GM19035 (cell line): ENCODE results near the gene BCL6.

Experiments
- ATAC-seq: cut with Tn5 transposase; IDR thresholded peaks from one replicate; pipeline ENCODE4 v1.9.1; 2021; ENCODE audit not compliant: unreplicated experiment

Gene BCL6

DNA sequence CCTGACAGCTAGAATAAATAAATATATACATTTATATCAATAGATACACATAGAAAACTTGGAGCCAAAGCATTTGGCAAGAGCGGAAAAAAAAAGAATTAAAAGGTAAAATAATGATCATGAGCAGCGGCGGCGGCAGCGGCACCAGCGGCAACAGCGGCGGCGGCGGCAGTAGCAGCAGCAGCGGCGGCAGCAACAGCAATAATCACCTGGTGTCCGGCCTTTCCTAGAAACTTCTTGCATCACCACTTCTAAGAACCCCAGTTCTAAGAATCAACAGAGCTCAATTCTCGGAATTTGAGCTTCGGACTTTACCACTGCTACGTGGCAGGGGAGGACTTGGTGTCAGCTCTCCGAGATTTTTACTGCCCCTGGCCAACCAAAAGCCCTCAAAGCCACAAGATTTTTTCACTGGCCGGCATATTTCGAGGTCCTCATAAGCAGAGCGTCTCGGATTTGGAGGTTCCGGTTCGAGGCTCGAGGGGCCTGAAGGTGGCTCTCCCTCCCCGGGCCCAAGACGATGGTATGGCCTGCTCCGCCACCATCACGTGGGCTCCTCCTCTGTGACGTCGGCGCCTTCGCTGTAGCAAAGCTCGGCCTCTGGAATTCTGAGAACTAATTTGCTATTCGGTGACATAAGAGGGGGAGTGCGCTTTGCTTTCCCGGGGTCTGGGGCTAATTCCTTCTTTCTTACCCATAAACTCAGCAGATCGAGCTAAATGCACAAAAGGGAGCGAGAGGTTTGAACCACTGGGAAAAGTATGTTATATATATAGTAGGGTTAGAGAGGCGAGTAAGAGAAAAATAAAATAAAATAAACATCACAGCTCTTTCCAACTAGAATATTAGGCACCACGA is at the start of gene BCL6:
Gene BCL6, minus strand, starts transcription at position 268 of the 858 bp plus-strand sequence. CDS start 11,775 bp downstream, outside the sequence.
- ATAC-seq: peak; percentile 77

DNA sequence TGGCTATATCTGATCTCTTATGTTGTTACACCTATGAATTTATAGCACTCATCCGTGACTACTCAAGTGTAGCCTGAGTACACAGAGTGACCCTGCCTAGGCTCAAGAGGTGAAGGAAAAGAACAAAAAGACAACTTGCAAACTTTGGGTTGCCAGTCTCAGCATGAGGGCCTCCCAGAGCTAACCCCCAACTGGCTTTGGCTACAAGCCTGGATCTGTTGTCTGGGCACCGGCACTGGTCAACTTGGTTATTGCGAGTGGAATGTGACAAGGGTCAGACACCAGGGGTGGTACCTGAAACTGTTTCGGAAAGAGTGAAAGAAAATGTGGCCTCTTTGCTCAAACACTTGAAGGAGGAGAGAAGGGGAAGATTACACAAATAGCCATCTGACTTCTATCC is 49.5 kb upstream of the BCL6 start:
- no peak for ATAC-seq

DNA sequence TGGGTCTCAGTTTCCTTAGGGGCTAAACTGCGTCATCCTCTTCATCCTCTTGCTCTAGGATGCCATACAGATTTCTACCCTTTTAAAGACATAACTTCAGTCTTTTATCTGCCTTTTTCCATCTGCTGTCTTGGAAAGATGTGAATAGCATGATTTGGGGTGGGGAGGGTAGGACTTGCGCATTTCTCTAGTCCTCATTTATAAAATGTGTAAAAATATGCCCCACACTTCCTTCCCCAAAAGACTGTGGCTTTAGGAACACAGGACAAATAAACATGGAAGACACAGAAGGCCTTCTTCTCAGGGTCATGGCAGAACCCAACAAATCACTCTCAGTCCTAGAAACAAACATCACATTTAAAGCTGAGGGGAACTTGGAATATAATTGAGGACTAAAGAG is 48.4 kb upstream of the BCL6 start:
- no peak for ATAC-seq

DNA sequence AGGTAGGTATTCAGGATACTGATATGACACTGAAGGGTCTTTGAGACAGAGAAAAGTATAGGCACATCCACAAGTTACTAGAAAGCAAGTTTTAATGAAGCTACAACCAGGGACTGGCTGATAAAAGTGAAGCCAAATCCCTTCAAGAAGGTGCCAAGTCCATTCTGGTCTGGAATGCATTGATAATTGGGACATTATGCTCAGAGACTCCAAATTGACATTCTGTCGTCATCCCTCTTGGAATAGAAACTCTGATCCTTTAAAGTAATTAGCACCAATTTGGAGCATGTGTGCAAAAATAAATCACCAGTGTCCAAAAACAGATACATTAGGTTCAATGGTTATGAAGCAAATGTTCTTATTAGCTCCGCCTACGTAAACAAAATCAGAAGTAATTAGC is 47.3 kb upstream of the BCL6 start:
- ATAC-seq: no peak

DNA sequence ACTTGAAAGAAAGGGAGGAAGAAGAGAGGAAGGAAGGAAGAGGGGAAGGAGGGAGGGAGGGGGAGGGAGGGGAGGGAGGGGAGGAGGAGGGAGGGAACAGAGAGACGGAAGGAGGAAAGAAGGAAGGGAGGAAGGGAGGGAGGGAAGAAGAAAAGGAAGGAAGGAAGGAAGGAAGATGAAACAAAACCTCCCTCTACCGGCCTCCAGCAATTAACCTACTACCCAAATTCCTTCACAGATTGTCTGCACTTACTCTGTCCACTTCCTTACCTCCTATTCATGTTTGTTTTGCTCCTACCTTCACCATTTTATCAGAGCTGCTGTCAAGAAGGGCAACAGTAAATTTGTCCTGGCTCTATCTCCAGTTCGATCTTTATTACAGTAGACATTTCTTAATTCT is 44.6 kb upstream of the BCL6 start:
- no peak for ATAC-seq

DNA sequence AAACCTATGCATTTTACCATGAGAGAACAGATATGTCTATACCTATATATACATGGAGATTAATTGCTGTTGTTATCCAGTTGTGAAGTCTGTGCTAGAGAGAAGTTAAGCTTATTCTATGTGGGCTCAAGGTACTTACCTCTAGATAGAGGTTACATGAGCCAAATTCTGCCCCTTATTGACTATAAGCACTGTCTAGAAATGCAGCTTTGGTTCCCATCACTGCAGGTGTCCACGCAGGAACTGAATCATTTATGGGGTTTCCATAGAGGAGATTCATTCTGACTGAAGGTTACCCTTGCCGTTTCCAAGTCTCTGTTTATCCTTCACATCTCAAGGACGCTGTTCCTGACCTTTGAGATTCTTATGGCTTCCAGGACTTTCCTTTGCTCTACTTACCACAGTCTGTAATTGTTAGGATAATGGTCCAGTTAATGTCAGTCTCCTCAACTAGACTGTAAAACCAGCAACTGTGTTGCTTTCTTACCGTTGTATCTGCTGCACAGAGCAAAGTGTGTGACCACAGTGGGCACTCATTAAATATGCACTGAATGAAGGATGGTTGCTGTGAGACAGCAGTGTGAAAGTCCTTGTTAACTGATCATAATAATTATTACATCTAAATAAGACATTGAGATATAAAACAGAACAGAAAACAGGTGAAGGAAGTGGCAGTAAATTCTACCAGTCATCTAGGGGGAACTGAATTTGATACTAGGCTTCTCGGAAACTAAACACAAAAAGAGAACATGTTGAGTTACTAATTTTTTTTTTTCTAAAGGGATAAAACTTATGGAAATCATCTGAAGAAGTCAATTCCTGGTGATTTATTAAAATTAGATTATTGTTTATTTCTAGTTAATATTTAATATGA is 44.0 kb upstream of the BCL6 start:
- ATAC-seq: no peak

DNA sequence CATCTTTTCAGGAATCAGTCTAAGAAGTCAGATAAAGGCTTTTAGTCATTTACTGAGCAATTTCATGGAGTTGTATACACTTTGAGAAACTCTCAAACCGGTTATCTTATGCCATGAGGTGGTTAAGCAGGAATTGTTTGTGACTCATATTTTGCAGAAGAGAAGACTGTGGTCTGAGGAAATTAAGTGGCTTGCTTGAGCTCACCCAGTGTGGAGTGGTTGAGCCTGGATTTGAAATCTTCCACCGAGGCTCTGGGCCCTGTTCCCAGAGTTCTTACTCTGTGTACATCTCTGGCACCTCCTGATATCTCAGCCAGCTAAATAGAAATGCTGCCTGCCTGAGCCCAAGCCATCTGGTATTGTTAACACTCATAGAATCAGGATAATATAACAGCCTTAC is 37.8 kb upstream of the BCL6 start:
- no peak for ATAC-seq

DNA sequence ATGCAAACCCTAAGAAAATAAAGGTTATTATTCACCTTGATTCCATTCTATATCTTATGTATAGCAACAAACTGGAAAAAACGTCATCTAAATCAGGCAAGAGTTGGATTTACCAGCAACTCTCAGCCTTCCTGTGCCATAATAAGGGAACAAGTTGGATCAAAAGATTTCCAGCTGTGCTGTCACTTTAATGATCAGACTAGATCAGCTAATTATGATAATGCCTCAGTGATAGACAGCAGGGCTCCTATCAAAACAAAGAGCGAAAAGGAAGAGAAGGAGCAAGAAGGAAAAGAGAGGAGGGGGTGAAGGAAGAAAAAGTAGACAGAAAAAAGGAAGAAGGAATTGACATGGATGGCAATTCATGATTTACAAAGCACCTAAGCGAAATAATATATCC is 36.7 kb upstream of the BCL6 start:
- no peak for ATAC-seq

DNA sequence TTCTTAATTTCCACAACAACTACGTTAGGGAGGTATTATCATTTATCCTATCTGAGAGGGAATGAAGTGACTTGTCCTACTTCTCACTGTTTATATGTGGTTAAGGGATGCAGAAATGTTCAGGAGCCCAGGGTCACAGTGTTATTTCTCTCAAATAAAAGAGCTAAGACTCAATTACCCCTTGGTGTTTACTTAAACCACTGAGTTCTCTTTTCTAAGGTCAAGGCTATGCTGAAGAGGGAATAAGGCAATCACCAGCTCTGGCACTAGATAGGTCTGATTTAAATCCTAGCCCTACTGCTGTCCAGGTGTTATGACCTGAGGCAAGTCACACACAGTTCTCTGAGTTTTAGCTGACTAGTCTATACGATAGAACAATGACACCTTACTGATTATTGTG is 35.7 kb upstream of the BCL6 start:
- ATAC-seq: no peak

DNA sequence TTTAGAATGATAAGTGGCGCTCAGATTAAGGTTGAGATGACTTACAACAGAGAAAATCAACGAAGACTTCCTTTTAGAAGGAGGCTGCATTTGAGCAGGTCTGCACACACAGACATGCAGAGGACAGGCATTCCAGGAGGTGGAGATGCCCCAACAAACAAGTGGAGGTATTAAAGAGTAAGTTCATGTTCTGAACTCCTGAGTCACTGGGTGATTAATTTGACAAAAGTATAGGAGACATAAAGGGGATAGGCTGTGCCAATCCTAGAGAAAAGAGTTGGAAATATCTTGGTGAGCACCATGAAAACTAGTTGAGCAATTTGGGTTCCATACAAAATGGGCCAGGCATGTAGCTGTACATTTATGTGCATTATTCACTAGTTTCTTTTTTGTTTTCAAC is 33.5 kb upstream of the BCL6 start:
- ATAC-seq: no peak

DNA sequence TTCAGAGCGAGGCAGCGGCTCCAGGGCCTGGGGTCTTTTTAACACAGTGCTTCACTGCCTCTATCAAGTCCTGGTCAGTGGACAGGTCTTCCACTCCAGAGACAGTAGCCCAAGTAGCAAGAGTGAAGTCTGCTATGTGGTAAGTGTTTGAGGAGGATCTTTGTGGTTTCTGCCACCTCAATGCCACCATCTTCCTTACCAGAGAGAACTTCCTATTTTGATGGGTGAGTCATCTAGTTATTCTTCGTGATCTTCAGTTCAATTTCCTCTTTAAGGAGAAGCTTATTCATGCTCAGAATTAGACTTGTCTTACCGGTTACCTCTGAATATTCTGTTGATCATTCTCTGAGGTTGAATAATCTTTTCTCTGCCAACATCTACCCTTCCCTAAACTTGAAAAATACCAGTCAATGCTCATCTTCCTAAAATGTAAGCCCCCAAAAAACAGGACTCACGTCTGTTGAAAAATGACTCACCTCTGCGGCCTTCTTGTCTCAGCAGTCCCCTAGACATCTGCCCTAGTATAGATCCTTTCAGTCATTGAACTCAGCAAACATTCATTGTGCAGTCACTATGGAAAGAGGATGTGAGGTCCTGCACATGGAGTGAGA is 32.2 kb upstream of the BCL6 start:
- ATAC-seq: no peak

DNA sequence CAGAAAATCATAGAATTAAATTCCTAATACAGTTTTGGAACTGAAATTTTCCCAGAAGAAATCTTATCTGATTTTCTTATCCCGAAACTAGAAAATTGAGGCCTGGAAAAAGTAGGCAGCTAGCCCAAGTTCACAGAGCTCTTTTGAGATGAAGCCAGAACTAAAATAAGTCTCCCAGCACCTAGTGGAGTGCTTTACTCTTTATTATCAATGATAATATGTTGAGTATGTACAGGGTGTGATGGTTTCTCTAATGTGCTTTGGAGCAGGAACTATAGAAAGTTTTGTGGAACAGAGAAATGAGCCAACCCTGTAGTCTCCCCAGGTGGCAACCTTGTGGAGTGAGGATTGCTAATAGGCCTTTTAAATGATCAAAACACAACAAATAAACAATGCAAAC is 30.3 kb upstream of the BCL6 start:
- no peak for ATAC-seq

DNA sequence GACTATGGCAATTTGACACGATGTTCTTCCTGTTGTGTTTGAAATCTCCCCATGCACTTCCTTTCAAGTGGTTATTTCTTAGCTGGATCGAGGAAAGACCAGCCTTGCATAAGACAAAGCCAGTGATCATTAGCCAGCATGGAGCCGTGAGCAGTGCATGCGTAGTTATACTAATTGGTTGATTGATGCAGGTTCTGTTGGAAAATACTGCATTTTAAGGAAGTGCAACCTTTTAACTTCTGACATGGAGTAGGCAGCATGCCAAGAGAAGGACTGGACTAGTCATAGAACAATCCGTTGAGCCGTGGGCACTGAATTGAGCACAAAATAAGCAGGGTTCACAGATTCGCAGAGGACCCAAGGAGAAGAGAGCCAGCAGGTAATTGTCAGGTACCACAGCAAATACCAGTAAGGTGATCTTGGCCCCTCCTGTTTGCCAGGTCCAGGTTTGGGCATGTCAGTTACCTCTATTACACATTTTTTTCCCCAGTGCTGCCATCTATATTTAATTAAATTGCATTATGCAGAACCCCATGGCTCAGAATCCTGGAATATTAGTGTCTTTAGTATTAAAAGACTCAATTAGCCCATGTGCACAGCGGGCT is 29.0 kb upstream of the BCL6 start:
- ATAC-seq: no peak

DNA sequence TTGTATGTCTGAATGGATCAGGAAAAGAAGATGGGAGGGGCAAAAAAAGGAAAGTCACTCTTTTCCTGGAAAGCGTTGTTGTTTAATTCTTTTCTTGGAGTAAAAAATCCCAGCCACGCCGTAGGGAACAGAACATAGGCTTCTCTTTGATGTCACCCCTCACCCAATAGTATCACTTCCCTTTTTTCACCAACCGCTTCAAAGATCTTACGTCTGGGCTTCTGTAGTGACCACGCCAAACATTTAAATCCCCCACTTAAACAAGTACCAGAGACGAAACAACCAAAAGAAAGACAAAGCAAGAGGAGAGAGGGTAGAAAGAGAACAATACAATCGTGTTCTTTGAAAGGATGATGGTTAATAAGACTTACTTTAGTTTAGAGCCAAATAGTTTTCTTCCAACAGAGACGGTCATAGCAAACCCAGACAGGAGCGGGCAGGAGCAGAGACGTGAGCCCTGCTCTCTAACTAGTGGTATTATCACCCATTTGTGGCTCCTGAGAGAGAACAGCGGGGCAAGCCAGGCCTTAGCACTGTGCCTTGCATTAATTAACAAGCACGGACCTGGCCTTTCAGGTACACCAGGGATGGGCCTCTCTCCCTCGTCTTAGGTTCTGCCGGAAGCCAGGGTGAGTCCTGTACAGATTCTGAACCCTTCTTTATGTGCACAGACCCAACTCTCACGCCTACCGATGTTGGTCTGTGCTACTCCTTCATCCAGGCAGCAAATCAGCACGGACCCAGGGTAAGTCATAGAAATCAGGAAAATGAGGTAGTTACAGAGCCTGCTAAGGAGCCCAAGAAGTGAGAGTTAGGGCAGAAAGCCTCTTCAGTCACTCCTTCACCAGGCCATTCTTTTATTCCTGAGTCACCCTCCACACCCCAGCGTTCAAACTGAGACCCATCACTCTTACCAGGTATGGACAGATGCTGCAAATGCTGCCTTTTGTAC is 28.2 kb upstream of the BCL6 start:
- ATAC-seq: peak; percentile 79

DNA sequence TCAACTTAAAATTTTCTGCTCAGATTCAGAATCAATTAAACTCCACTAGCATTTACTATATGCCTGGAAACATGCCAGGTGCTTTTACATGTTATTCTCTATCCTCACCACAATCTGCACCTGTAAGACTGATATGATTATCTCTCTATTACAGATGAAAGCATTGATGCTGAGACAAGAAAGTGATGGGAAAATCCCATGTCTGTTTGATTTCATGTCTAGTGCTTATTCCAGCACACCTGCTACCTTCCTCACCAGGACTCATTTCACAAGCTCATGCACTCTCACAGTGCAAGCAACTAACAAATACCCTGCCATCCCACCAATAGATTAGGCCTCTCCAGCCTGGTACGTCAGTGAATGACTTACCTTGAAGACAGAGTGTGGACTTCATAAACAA is 25.0 kb upstream of the BCL6 start:
- peak; percentile 48 for ATAC-seq

DNA sequence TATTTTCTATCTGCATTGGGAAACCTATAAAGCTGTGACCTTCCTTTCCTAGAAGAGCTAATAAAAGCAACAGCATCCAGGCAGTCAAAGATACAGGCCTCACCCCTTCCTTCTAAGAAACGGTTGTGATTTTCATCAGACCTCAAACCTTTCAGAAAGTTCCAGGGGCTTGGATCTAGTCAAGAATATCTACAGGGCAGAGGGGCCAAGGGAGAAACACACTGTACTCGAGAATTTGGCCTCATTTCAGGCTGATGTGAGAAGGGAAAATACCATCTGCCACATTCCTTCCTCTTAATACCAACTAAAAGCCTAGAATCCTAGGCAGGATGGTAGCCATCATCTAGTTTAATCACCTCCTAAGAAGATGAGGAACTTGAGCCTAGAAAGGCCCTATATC is 24.5 kb upstream of the BCL6 start:
- no peak for ATAC-seq

DNA sequence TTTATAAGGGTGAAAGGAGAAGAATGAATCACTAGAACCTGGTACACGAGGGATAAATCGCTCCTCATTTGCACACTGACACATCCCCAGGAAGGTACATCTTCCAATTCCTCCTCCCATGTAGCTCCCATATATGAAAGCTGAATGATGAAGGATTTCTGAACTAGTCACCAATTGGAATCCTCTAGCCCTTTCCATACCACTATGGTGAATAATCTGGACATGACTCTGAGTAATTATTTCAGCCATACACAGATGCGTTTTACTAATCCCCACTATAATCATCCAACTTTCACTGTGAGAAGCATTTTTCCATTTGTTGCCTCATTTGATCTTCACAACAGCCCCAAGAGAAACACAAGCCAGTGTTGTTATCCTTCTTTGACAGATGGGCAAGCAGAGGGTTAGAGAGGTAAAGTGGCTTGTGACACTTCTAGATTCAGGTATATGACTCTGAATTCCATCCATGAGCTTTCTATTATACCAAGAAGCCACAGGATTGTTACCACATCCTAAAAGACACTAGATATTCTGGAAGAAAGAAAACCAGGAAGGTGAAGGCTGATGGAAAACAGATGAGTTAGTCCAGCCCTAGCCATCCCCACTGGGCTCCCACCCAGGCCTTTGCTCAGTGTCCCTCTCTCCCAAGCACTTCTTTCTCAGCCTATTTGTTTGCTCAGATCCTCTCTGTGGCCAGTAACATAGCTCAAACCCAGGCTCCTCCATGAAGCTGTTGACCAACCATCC is 22.2 kb upstream of the BCL6 start:
- ATAC-seq: no peak

DNA sequence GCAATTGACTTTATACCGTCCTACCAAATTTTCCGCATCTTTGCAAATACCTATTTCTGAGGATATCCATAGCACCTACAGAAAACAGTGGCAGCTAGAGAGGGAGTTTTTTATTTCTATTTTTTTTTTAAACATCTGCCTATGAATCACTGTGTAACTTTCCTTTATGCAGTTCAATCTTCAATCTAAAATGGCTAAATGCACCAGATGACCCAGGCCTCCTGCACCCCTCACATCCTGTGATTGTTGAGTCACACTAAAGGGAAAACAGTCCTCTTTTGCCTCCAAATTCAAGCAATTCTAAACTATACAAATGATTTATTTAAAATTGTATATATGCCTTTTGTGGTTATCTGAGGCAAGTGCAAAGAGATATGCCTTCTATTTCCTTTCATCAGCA is 20.1 kb upstream of the BCL6 start:
- ATAC-seq: no peak

DNA sequence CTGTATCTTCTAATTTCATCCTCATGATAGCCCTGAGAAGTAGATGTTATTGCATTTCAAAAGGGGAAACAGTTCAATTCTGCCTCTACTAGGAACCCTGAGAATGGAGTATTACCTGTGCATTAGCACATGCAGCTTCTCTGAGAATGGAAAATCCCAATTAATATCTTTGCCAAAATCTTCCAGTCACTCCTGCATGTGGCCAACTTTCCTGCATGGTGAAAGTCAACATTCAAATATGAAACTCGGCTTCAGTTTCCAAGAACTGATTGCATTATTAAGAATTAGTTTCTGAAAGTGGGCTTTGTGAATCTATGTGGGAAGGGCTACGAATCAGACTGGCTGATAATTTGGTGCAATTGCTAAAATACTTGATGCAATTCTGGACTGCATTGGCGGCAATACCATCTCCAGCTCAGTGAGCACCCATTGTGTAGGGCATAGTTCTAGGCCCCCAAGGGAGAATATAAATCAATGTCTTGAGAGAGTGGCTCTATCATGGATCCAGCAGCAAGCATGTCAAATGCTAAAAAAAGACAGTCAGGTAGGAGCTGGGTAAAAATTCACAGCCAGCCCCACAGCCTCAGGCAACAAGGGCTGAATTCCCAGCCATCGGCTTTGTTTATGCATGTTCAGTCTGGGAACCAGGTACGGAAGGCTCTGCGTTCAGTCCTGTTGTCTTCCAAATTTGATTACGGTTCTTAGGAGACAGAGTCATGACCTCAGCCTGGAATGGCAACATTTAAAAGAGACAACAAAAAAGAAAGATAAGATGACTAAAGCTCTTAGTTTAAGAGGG is 18.8 kb upstream of the BCL6 start:
- no peak for ATAC-seq
